Osteoblast (primary cell): ENCODE measurements around the gene ATRN. TPM values are rescaled to one million over a fixed set of nuclear protein-coding genes. Genes with fewer than 3 reads are reported as not detected.

Source experiments
- DNase-seq: peaks from one replicate; pipeline ENCODE4 v3.0.0; 2011; ENCODE audit warnings: low spot score, mixed read lengths; ENCODE audit not compliant: insufficient read length; ENCODE audit errors: missing footprints
- H2AFZ ChIP-seq: 2 replicates; pipeline ENCODE4 v1.6.0; 2011; ENCODE audit warnings: mild to moderate bottlenecking, low read length
- H3K27ac ChIP-seq: 2 replicates; pipeline ENCODE4 v1.5.1; 2011; ENCODE audit warnings: mild to moderate bottlenecking, low read depth, low read length, moderate library complexity
- H3K27me3 ChIP-seq: 2 replicates; pipeline ENCODE4 v1.6.0; 2012; ENCODE audit warnings: mild to moderate bottlenecking, control low read depth, inconsistent platforms, low read length, moderate library complexity; ENCODE audit not compliant: insufficient read depth
- H3K36me3 ChIP-seq: 2 replicates; pipeline ENCODE4 v1.5.1; 2011; ENCODE audit warnings: mild to moderate bottlenecking, low read length, control low read depth, moderate library complexity; ENCODE audit not compliant: insufficient read depth
- H3K4me1 ChIP-seq: 2 replicates; pipeline ENCODE4 v1.5.1; 2011; ENCODE audit warnings: mild to moderate bottlenecking, low read length, control low read depth, moderate library complexity; ENCODE audit not compliant: insufficient read depth
- H3K4me2 ChIP-seq: 2 replicates; pipeline ENCODE4 v1.6.0; 2011; ENCODE audit warnings: mild to moderate bottlenecking, low read length; ENCODE audit not compliant: insufficient read depth
- H3K4me3 ChIP-seq: fragments of 200-600 bp; sonication (generic); 3 replicates; pipeline ENCODE4 v1.5.1; 2012; ENCODE audit warnings: mild to moderate bottlenecking, low read length, inconsistent platforms; ENCODE audit not compliant: insufficient read depth
- H3K79me2 ChIP-seq: 2 replicates; pipeline ENCODE4 v1.6.0; 2012; ENCODE audit warnings: mild to moderate bottlenecking, low read length, control low read depth, inconsistent platforms; ENCODE audit not compliant: insufficient read depth
- H3K9me3 ChIP-seq: 2 replicates; pipeline ENCODE4 v1.5.1; 2011; ENCODE audit warnings: low read depth, low read length, control low read depth
- H4K20me1 ChIP-seq: 2 replicates; pipeline ENCODE4 v1.6.0; 2012; ENCODE audit warnings: mild to moderate bottlenecking, low read length, control low read depth; ENCODE audit not compliant: insufficient read depth
- total RNA-seq: library from RNA; depleted of rRNA; stranded (reverse); fragments of >200 nt; gene quantifications from 2 replicates; pipeline ENCODE4 v1.2.3, GENCODE V29; 2012
- TF ChIP-seq, protein P1 (sequence below): IDR thresholded peaks from 2 replicates; pipeline ENCODE4 v1.5.1; 2011; ENCODE audit warnings: mild to moderate bottlenecking, low read depth, low read length, moderate library complexity; ENCODE audit errors: extremely low read depth

ATRN gene
- total RNA-seq, 1 donor, result 48.1 TPM

DNA sequence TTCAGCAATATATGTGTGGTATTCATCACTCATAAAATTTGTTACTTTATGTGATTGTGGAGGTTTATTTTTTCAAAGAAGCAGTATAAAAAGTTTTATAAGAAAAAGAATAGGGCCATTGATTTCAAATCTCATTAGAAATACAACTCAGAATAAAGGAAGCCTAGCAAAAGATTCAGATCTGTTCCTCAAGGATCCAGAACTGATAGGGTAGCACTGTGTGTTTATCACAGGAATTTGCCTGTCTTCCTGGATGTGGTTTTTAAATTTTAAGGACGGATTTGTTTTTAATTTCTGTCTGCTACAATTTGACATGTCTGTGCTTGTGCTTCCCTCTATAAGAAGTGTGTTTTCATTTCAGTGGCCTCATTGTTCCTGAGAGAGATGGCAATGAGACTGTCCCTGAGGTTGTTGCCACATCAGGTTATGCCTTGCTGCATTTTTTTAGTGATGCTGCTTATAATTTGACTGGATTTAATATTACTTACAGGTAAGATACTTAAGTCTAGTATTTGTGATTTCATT lies 74.6 kb downstream of the ATRN start:
- no peak overlapping the region for H3K4me3 ChIP-seq
- no peak for DNase-seq
- H3K27ac ChIP-seq, result no peak overlapping the region
- no peak overlapping the region for H2AFZ ChIP-seq
- H3K4me2 ChIP-seq, result no peak overlapping the region
- H3K36me3 ChIP-seq, result no peaks in the 10 kb centered on the region
- no peaks in the 10 kb centered on the region for H3K79me2 ChIP-seq
- H4K20me1 ChIP-seq, result no peaks in the 10 kb centered on the region
- no peaks in the 10 kb centered on the region for H3K4me1 ChIP-seq
- no peaks in the 10 kb centered on the region for H3K27me3 ChIP-seq
- H3K9me3 ChIP-seq, result no peaks in the 10 kb centered on the region
- TF ChIP-seq, protein P1, sequence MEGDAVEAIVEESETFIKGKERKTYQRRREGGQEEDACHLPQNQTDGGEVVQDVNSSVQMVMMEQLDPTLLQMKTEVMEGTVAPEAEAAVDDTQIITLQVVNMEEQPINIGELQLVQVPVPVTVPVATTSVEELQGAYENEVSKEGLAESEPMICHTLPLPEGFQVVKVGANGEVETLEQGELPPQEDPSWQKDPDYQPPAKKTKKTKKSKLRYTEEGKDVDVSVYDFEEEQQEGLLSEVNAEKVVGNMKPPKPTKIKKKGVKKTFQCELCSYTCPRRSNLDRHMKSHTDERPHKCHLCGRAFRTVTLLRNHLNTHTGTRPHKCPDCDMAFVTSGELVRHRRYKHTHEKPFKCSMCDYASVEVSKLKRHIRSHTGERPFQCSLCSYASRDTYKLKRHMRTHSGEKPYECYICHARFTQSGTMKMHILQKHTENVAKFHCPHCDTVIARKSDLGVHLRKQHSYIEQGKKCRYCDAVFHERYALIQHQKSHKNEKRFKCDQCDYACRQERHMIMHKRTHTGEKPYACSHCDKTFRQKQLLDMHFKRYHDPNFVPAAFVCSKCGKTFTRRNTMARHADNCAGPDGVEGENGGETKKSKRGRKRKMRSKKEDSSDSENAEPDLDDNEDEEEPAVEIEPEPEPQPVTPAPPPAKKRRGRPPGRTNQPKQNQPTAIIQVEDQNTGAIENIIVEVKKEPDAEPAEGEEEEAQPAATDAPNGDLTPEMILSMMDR, result no peak

DNA sequence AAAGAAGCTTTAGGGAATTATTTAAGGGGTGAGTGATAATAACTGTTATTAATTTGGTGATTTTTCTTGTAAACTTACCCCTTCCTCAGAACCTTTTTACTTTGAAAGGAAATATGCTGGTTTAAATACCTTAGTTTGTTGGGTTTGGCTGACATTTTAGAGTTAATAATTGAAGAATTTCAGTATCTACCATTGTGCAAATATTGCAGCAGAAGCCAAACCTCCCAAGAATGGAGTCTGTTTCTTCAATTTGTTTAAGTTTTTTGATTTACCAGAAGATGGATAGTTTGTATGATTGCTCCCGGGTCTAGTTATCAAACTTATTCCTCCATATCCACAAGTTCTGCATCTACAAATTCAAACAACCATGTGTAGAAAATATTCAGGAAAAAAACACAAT lies 77.1 kb downstream of the ATRN start:
- no peak for DNase-seq
- TF ChIP-seq, protein P1, result no peak
- H4K20me1 ChIP-seq, result no peaks in the 10 kb centered on the region
- H3K4me2 ChIP-seq, result no peak overlapping the region
- H3K9me3 ChIP-seq, result no peaks in the 10 kb centered on the region
- peaks cover 4% of the 10 kb centered on the region for H3K4me1 ChIP-seq
- H2AFZ ChIP-seq, result no peak overlapping the region
- H3K36me3 ChIP-seq, result no peaks in the 10 kb centered on the region
- H3K27me3 ChIP-seq, result no peaks in the 10 kb centered on the region
- no peak overlapping the region for H3K27ac ChIP-seq
- H3K4me3 ChIP-seq, result no peak overlapping the region
- H3K79me2 ChIP-seq, result no peaks in the 10 kb centered on the region

DNA sequence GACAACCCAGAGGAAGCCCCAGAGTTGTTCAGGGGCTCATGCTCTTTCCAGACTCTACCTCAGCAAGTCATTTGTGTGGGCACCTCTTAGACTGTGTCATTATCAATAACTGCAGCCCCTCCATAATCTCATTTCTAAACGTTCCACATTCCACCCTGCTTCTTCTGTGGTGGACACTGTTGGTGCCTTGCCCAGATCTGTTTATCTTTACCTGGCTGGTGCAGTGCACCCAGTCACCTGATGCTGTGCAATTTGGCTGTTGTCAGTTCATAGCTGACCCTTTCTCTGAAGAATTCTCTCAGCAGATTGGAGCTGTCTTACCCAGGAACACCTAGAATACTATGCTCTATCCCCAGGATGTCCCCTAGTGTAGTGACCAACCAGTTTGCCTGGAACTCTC lies 80.0 kb downstream of the ATRN start:
- no peak overlapping the region for H2AFZ ChIP-seq
- no peaks in the 10 kb centered on the region for H3K9me3 ChIP-seq
- no peak for DNase-seq
- H3K79me2 ChIP-seq, result no peaks in the 10 kb centered on the region
- no peak overlapping the region for H3K4me3 ChIP-seq
- TF ChIP-seq, protein P1, result no peak
- H3K27me3 ChIP-seq, result no peaks in the 10 kb centered on the region
- no peak overlapping the region for H3K4me2 ChIP-seq
- H4K20me1 ChIP-seq, result no peaks in the 10 kb centered on the region
- H3K36me3 ChIP-seq, result no peaks in the 10 kb centered on the region
- peaks cover 4% of the 10 kb centered on the region for H3K4me1 ChIP-seq
- H3K27ac ChIP-seq, result no peak overlapping the region

DNA sequence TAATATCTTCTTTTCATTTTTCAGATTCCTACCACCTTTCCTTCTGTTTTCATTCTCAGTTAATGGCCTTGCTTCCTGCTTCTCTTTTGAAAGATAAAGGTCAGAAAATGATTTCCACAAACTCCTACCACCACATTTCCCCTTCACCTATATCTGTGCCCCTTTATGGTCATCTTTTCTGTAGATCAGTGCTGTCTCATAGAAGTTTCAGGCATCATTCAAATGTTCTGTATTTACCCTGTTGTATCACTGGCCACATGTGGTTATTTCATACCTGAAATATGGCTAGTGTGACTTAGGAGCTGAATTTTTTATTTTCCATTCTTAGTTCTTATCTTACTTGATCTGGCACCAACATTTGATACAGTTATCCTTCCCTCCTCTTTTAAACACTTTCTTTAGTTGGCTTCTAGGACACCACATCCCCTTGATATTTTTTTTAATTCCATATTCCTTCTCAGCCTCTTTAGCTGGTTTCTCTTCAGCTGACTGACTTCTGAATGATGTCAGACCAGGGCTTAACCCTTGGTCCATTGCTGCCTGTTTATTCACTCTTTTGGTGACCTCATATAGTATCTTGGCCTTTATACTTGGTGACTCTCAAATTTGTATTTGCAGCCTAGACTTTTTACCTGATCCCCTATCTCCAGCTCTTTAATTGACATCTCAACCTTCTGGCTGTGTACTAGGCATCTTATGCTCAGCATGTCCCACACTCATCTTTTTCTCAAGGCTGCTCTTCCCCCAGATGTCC lies 81.0 kb downstream of the ATRN start:
- Histone ChIP-seq H3K9me3 (no peaks in the 10 kb centered on the region), H3K79me2 (no peaks in the 10 kb centered on the region), H3K27me3 (no peaks in the 10 kb centered on the region), H3K4me1 (peaks cover 4% of the 10 kb centered on the region), H4K20me1 (no peaks in the 10 kb centered on the region), H3K36me3 (no peaks in the 10 kb centered on the region), H3K27ac (no peak overlapping the region), H3K4me3 (no peak overlapping the region), H2AFZ (no peak overlapping the region), H3K4me2 (no peak overlapping the region)
- DNase-seq, result peak; percentile 32
- TF ChIP-seq, protein P1, result no peak
